Measurements from ENCODE around the gene PTEN.
"Not testable (repeated sequence)": the region's sequence is repeated elsewhere in the genome, so short reads cannot be mapped to it uniquely, and the experiment has no call there.

GRCh38 chr10:87897957-87898356 lies 34.5 kb downstream of the PTEN start:
- not testable (repeated sequence) for TF ChIP-seq EZH2 (IDR thresholded peaks at IDR 0.05; ENCODE audit: borderline replicate concordance, low read length); CTCF (conservative IDR thresholded peaks at IDR 0.05 in 1 of 2, IDR thresholded peaks at IDR 0.05 in 1 of 2; ENCODE audit: extremely low read depth in 1 of 2, insufficient read depth in 1 of 2, low read depth in 1 of 2, low read length in 2 of 2)

Measured in mammary epithelial cell (primary cell).